ENCODE results near the gene MYADML2.

Gene MYADML2

DNA sequence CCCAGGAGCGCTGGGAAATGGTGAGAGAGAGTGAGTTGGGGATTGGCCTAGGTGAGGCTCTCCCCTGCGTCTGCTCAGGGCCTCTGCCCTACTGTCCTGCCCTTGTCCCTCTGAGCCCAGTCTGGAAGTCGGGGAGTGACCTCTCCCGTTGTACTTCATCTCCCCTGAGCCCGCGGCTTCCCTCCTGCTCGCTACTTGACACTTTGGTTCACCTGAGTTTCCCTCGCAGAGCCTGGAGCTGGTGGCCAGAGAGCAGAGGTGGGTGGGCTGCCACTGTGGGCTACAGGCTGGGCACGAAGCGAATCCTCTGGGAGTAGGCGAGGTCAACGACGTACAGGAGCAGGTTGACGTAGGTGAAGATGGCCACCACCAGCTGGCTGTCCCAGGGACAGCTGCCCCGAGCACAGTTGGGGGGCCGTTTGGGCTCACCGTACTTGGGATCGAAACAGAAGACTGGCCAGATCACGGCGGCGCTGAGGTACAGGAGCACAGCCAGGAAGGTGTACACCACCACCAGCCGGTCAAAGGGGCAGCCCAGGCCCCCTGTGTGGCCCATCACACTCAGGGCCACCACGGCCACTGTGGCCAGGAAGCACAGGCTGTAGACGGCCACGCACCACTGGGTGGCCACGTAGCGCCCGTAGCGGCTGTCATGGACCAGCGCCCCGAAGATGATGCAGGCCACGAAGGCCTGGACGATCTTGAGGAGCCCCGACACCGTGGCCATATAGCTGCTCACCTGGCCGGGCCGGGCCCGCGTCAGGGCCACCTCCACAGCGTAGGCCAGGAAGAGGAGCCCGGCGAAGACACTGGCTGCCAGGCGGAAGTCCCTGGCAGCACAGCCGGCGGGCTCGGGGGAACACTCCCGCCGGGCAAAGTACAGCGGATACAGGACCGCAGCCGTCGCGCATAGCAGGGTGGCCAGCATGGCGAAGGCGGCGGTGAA lies 6.2 kb downstream of the MYADML2 start:
- no peak for DNase-seq (ENCODE audit: low spot score)

DNA sequence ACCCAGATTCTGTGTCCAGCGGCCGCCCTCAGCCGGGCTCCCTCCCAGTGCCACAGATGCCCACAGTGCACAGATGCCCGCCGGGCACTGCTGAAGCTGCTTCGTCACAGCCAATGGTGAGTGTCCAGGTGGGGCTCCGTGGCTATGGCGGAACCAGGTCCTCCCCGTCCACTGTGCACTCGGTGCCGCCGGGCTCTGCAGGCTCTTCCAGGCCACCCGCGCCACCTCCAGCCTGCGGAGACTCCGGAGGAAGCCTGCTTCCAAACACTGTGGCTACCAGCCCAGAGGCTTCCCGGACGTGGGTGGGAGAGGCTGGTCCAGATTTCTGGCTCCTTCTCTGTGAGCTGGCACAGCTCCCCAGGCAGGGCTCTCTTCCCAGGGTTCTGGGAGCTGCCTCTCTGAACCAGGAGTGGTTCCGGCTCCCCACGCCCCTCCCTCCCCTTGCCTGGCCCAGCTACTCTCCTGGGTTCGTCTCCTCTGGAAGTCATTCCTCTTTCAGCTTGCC lies 7.1 kb downstream of the MYADML2 start:
- DNase-seq (ENCODE audit: low spot score): no peak

DNA sequence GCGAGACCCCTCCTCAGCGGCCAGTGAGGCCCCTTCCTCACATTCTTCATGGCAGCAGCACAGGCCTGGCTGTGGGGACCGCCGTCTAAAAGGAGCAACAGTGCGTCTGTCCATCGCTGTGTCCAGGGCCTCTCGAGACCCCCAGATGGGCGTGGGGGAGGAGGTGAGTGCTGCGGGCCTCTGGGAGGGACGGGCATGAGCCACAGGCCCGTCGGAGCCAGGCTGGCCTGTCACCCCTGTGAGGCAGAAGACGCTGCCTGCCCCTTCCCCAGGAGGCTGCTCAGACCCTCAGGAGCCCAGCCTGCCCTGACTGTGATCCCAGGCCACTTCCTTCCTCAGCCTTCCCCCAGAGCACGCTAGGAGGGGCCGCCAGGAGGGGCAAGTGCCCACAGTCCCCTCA lies 7.8 kb downstream of the MYADML2 start:
- no peak for DNase-seq (ENCODE audit: low spot score)

DNA sequence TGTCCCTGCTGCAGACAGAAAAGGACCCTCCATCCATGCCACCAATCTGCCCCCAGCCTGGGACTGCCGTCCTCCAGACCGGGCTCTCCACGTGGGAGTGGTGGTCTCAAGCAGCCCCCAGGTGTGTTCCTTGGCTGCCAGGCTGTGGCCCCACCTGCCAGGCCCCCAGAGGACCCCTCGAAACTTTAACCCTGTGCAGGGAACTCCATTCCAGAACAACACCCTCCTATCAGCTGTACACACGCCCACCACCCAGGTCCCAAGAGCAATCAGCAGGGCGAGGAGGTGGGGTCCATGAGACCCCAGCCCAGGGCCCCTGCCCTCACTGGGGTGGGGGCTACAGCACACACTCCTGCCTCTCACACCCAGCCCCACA lies 11.3 kb downstream of the MYADML2 start:
- DNase-seq (ENCODE audit: low spot score): no peak

DNA sequence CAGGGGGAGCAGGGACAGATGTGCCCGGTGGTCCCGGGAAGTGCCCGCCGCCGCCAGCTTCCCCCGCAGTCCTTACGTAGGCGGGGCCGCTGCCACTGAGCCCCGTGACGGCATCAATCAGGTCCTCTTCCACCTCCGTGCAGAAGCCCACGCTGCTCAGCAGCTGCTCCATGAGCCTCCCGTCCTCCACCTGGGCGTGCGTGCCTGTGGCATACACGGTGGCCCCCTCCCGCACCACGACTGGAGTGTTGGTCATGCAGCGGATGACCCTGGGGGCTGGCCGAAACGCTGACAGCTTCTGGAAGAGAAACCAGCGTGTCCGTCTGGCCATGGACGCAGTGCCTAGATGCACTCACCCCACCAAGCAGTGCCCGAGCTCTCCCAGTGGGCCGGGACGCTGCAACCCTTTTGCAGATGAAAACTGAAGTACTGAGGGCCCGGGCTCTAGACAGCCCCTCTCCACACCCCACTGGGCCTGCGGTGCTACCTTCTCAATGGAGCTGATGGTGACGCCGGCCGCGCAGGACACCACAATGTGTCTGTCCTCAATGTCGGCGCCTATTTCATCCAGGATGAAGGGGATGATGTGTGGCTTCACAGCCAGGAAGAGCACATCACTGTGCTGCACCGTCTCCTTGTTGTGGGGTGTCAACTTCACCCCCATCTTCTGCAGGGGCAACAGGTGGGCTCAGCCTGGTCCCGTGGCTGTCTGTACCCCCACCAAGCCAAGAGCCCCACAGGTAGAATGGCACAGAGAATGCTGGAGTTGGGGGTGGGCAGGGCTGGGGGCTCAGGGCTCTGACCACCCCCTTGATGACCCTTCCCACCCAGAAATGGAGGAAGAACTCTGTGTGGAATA lies 12.0 kb downstream of the MYADML2 start:
- DNase-seq (ENCODE audit: low spot score): no peak

DNA sequence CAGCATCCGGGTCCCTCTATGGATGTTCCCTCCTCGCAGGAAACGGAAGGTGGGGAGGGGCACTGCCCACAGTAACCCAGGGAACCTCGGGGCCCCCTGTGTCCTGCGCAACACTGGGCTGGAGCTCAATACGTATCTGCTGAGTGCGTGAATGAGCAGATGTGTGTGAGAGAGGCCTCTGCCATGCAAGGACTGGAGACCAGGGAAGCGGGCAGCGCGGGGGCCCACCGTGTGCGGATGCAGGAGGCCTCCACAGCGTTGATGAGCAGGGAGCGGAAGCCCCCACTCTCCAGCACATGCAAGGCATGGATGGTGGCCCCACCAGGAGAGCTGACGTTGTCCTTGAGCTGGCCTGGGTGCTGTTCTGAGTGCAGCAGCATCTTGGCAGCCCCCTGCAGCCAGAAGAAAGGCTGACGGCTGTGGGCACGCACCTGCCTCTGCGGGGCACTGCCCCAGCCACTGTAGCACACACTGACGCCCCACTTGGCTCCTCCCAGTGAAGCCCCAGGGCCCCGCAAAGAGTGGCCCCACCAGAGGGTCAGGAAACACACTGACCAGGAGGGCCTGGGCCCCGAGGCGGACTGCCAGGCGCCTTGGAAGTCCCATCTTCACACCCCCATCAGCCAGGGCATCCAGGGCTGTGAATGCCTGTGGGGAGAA lies 12.8 kb downstream of the MYADML2 start:
- DNase-seq (ENCODE audit: low spot score): no peak

DNA sequence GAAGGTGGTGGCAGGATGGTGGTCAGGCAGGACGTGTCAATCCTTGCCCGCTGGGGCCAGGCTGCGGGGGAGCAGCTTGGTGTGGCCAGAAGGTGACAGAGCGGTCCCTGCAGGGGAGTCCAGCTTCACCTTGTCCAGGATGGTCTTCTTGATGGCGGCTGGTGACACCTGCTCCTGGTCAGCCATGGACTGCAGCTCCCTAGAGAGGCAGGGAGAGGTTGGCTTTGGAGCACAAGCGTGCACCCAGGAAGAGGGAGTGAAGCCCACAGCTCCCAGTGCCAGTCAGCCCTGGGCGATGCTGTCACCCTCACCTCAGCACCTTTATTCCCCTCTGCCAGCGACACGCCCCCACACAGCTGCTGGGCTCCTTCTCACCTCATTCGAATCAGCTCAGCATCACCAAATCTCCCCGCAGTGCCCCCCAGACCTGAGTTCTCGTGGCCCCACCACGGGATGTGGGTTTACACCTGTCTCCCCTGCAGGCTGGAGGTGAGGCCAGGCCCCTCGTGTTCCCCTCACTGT lies 13.8 kb downstream of the MYADML2 start:
- no peak for DNase-seq (ENCODE audit: low spot score)

DNA sequence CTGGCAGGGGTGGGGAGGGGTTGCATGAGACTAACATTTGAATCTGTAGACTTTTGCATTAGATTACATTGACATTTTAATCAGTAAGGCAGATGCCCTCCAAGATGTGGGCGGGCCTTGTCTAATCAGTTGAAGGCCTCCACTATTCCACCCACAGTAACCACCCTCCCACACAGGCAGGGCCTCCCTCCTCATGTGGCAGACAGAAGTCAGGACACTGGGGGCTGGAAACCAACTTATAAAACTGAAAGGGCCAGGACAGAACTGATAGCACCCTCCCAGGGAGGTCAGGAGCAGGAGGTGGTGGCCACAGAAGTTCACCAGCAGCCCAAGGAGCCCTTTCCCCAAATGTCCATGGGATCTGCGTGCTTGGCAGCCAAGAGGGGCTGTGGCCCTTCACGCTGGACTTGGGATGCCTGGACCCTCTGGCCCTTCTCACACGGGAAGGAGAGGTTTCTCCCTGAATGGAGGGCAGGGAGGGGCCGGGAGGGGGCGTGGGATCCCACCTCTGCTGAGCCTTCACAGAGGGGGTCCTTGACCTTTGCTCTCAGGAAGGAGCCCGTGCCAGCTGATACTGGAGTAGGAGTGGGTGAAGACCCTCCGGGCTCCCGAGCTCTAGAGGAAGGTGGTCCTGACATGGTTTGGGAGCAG lies 14.6 kb downstream of the MYADML2 start:
- DNase-seq (ENCODE audit: low spot score): no peak

DNA sequence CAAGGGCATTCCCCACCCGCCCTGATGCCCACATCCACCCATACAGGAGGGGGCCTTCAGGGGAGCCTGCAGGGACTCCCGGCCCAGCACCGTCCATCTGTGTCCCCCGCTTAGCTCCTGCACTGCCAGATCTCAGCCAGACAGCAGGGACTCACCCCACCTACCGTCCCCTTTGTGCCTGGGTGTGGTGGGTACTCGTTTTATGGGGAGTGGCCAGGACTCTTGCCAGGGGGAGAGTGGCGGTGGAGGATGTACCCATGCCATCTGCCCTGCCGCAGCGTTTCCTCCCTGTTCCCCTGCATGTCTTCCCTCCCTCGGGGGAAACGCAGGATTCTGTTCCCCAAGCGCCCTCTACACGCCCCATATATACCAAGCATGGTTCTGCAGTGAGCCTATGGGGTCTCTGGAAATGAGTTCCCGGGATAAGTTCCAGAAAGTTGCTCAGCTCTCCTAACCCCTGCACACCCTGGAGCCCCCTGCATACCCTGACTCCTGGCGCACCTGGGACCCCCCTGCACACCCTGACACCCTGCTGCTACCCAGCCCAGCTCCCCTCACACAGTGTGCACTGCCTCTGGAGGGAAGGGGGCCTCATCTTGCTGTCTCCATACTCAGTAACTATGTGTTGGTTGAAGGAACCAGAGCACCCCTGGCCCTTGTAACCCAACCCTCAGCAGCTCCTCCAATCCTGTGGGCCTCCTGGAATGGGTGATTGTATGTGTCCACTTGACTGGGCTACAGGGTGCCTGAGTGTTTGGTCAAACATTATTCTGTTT lies 15.3 kb downstream of the MYADML2 start:
- no peak for DNase-seq (ENCODE audit: low spot score)

DNA sequence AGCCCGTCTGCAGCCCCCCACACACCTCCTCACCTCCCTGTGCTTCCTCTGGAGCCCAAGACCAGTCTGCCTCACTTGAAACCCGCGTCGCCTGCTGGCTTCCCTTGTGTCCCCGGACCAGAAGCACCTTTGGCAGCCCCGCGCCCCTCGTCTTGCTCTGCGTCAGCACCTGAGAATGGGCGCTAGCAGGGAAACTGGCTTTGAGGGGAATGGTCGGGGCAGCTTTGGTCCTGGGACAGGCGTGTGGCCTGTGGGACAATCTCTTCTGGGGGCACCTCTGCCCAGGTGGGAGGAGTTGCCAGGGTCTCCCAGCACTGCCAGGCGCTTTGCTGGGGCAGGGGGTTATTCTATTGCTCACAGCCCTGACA lies 15.9 kb downstream of the MYADML2 start:
- no peak for DNase-seq (ENCODE audit: low spot score)

DNA sequence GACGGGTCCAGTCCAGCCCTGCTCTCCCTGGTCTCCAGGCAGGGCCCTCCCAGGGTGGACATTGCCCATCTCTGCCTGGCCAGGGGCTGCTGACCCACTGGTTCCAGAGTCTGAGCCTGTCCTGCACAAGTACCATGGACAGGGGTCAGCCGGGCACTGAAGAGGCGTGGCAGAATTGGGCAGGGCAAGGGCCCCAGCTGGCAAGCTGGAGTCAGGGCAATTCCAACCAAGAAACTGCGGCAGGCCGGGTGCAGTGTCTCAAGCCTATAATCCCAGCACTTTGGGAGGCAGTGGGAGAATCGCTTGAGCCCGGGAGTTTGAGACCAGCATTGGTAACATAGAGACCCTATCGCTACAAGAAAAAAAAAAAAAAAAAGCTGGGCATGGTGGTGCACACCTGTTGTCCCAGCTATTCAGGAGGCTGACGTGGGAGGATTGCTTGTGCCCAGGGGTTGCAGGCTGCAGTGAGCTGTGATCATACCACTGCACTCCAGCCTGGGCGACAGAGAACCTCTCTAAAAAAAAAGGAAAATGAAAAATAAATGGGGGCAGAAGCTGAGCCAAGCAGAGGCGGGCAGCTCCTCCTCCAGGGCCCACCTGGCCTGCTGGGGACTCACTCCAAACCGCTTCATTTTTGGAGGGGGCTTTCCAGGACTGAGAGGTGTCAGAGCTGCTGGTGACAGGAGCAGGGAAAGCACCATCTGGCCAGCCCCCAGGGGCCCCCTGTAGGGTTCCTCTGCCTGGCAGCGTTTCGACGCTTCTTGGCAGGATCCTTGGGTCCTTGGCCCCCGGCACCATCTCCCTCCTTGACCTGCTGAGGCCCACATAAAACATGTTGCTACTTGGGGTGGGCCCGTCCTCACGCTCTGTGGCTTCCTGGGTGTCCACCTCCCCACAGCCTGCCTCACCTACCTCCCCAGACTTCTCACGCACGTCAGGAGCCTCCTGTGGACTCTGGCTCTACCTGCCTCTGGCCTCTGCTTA lies 16.6 kb downstream of the MYADML2 start:
- no peak for DNase-seq (ENCODE audit: low spot score)

DNA sequence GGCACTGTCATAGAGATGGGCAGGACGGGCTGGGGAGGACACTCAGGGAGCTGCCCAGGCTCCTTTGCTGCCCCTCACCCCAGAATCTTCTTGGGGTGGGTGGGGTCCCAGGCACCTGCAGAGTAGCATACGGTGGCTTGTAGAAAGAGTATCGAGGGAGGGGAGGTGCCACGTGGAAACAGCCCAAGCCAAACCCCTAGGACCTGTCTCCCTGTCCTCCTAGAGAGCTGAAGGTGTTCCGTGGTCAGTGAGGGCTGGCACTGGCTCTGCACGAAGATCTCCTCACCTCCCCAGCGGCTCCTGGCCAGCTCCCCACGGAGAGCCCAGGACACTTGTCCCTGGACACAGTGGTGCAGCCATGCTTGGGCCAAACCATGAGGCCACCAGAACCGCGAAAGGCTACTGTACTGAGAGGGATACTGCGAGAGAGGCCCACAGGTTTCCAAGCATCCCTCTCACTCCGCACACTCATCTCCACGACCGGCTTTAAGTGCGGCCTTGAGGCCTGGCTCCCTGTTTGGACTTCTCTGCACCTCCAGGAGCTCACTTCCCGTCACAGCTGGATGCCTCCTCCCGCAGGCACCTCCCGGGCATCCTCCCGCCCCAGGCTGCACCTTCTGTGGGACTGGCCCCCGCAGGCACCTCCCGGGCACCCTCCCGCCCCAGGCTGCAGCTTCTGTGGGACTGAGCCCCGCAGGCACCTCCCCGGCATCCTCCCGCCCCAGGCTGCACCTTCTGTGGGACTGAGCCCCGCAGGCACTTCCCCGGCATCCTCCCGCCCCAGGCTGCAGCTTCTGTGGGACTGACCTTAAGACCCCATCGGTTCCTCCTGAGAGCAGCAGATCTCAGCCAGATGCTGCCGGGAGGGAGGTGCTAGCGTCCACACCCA lies 17.5 kb downstream of the MYADML2 start:
- no peak for DNase-seq (ENCODE audit: low spot score)

DNA sequence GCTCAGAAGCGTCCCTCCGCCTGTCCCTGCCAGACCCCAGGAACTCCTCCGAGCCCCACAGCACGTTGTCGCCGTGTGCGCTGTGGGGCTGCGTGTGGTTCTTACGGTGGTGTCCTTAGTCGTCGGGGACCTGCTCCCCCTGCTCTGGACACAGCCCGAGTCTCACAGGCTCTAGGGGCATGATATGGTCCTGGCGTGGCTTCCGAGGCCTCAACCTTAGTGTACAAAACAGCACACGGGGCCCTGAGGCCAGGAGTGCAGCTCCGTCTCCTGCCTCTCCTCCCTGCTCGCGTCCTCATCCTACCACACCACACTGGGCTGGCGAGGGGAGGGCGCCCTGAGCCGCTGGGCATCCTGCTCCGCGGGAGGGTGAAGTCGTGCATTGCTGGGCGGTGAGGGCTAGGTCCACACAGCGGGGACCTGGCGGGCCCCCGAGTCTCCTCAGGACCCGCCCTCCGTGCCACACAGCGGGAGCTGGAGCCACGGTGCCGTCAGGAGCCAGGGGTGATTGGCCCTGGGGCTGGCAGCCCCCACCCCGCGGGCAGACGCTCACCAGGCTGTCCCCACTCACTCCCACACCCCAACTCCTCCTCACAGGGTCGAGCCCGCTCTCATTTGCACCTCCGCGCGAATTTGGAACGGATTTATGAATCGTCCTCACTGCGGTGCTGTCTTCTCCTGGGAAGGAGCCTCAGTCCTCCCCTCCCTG lies 18.3 kb downstream of the MYADML2 start:
- DNase-seq (ENCODE audit: low spot score): peak; percentile 54

DNA sequence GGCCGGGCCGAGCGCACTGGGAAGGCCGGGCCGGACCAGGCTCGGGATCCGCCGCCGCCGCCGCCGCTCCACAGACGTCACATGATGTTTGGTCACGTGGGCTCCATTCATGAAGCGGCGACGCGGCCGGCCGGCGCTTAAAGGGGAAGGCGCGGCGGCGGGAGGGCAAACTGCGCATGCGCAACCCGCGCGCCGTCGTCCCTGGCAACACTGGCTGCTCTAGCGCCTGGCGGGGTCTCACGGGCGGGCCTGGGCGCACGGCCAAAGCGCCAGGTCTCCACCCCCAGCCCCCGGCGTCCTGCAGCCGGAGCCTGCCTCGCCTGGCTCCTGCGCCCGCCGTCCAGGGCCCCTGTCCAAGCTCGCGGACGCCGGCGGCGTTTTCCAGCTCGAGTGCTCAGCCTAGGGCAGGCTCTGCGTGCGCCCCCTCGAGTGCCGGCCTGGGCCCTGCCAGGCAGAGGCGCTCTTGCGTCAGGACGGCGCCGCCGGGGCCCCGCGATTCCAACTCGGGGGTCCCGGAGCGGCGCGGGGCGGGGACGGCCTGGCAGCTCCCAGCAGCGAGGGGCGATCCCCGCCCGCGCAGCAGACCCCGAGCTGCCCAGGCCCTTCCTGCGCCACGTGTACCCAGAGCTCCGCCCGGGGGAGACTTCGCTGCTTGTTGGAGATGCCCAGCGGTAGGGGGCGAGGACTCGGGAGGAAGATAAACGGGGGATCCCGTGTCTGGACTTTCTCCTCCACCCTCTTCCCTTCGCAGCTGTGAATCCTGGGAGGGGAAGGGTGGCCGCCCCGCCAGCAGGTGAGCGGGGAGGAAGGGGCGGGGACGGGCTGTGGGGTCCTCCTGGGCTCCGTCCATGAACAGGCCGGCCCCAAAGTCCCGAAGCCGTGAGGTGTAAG lies 19.1 kb downstream of the MYADML2 start, which contains the start of gene MAFG:
Gene MAFG, minus strand, starts transcription at position 83 of the 891 bp plus-strand sequence. CDS start 4,550 bp downstream, outside the sequence.
- DNase-seq (ENCODE audit: low spot score): peak; percentile 96

DNA sequence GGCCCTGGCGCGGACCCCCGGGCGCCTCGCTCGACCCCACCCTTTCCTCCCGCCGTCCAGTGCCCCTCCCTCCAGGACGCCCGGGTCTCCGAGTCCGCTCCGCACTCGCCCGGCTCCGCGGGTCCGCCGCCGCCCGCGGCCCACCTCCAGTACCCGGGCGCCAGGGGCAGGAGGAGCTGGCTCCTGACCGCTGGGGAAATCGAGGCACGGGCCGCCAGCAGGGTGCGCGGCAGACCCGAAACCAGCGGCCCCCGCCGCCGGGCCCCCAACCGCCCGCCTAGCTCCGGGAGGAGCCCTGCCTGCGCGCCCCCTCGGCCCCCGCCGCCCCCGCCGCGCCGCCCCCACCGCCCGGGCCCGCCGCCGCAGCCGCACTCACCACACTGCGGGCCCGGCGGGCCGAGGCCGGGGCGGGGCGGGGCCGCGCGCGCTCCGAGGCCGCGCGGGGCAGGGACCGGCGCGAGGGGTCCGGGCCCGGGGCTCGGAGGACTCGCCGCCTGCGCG lies 19.8 kb downstream of the MYADML2 start:
- DNase-seq (ENCODE audit: low spot score): no peak

Measured in SK-N-DZ (cell line).